GM21390 (cell line): ENCODE data around the gene ZXDC.

Experiments
- ATAC-seq: cut with Tn5 transposase; IDR thresholded peaks from one replicate; pipeline ENCODE4 v1.9.1; 2021; ENCODE audit not compliant: unreplicated experiment

The ZXDC gene

DNA sequence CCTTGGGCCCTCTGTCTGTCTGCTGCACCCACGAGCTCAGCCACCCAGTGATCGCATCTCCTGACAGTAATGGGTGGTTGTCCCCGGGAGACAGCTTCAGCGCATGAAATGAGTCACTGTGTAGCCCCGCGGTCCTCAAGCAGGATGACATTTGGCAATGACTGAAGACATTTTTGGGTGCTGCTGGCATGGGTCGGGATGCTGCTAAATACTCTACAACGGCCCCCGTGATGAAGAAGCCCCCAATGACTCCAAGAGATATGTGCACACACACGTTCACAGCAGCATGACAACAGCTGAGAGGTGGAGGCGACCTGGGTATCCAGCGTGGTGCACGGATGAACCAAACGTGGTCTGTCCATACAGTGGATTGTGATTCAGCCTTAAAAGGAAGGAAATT lies 17.4 kb upstream of the ZXDC start:
- no peak for ATAC-seq

DNA sequence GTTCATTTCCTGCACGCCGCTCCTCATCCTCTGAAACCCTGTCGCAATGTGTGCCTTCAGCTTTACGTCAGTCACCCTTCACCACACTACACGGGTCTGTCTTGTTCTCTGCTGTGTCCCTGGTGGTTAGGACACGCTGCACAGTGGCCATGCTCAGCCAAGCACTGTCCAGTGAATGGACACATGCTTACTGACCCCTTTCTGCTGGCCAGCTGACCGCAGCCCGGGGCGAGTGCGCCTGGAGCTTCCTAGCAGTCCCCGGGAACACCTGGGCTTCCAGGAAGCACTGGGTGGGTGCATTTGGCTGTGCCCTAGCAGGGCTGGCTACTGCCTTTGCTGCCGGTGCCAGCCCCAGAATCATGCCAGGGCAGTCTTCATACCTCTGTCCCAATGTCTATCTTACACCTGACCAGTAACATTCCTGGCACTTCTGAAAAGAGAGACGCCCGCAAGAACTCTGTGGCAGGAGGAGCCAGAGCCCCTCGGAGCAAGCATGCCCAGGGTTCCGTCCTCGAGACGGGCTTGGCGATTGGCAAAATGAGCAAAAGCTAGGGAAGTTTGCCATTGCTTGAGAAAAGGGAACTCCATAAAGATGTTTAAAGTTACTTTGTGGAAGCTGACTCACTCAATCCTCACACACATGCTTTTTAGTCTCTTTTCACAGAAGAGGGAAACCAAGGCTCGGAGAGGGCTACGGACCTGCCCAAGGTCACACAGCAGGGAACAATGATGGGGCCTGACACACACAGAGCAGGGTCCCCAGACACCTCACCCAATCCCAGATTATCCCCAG lies 15.7 kb upstream of the ZXDC start:
- no peak for ATAC-seq

DNA sequence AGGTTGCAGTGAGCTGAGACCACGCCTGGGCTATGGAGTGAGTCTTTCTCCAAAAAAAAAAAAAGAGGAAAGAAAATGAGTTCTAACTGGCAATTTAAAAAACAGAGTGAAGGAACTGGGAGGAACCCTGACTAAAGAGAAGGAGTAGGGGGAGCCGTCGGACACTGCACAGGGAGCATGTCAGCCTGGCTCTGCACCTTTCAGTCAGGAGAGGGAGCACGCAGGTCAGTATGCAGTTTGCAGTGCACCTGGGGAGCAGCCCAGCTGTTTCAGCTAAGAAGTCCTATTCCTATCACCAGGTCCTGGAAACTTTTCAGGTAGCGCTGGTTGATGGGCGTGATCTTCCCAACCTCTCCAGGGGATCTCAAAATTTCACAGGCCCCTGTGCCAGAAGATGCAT lies 14.9 kb upstream of the ZXDC start:
- ATAC-seq: no peak

DNA sequence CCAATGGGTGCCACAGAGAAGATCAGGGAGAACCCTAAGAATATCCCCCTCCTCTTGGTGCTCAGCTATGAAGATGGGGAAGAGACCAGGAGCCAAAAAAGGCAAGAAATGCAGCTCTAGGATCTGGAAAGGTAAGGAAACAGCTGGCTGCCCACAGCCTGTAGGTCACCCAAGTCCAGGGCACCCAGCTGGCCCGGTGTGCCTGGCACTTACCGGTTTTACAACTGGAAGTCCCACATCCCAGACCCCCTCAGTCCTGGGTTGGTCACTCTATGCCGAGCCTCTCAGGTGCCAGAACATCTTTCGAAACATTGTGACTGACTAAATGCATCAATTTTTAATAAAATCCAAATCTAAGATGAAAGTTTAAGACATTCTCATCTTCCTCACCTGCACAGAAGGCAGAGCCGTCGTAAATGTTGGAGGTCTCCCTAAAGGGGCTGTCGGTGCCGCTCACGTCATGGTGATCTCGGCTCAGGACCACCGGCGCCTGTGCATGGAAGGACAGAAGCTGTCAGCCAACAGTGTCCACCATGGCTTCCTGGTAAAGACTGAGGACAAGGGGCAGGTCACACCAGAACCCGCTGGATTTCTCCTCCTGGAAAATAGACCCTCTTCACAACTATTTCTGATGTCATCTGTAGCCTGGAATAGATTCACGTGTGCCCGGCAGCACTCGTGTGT lies 13.3 kb upstream of the ZXDC start:
- ATAC-seq: no peak

DNA sequence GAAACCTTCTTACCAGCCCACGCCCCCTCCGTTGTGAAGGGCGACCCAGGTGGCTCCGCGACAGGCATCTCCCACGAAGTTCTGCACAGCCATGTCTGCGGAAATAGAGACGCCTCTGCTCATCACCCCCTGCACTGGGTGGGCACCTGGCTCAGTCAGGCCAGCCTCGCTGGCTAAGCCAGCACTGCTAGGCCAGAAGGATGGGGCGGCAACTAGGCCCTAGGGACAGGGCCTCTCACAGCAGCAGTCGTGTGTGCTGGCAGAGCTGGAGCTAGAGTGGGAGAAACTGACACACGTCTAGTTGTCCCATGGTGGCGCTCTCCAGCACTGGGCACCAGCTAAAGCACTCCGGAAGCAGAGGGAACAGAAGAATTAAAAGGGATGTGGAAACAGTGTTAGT lies 12.5 kb upstream of the ZXDC start:
- ATAC-seq: no peak

DNA sequence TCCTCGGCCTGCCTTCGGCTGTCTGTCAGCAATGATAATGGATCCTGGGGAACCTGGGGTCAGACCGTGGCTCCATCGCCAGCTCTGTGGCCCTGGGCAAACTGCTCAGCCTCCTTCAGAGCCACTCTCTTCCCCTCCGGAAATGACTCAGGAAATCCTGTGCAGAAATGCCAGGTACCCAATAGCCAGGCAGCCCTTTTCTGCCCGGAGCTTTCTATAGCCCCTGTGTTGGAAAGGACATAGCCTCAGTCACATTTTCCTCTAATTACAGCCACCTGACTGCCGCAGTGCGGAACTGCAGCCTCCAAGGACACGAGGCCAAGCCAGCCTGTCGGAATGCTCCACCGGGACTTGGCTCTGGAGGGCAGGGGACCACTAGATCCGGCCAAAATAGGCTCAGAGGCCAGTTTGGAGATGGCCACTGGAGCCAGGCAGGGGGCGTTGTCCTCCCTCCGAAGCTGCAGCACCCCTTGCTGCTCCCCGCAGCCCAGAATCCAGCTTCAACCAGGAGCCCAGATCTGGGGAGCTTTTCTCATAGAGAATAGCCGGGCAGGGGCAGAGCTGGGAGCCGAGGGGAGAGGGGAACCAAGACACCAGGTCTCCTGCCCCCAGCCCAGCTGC lies 11.6 kb upstream of the ZXDC start:
- no peak for ATAC-seq

DNA sequence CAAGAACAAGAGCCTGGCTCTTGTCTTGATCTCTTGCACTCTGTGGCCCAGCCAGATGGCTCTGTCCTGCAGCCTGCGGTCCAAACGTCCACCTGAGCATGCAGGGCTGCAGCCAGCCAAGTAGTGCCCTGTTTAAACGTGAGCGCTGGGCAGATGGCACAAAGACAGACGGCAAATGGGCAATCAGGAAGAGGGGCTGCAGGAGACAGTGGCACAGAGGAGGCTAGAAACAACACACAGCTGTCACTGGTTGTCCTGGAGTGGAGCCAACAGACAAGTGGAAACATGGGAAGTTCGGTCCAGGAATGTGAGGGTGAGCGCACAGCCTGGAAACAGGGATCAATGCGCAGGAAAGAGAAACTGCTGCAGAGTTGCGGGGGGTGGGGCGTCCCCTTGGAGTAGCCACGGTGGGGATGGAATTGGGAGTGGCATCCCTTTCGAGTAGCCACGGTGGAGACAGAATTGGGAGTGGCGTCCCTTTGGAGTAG lies 10.7 kb upstream of the ZXDC start:
- ATAC-seq: no peak

DNA sequence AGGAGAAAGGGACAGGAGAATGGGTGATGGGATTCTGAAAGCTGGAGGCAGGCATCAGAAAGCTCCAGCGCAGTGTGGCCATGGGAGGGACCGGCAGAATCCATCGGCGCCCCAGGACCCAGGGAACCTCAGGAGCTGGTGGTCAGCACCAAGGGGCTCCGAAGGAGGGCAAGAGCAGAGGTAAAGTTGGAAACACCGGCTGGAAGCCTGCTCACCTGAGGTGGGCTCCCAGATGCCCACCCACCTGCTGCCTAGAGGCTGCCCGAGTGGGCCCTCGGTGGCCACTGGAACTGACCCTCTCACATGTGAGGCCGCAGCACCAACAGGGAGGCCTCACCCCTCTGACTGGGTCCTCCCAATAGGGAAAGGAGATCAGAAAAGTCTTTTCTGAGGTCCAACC lies 10.3 kb upstream of the ZXDC start:
- no peak for ATAC-seq

DNA sequence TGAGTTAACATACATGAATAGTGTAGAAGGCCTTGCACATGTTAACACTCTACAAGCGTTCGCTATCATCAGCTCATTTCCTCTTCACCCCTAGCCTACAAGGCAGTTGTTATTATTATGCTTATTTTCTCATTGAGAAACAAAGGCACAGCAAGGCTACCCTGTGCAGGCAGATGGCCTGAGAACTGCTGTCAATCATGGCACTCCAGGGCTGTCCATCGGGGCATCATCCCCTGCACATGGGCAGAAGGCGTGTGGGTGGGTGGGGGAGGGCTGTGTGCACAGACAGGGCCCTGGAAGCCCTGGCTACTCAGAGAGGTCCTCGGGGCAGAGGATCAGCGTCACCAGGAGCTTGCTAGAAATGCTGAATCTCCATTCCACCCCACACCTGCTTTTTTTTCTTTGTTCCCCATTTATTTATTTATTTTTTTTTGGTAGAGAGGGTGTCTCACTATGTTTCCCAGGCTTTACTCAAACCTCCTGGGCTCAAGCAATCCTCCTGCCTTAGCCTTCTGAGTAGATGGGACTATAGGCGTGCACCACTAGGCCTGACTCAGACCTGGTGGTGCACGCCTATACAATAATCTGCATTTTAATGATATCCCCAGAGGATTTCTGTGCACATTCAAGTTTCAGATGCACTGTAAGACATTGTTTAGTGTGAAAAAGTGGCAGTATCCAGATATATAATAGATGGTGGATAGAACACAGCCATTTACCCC lies 9.6 kb upstream of the ZXDC start:
- ATAC-seq: no peak

DNA sequence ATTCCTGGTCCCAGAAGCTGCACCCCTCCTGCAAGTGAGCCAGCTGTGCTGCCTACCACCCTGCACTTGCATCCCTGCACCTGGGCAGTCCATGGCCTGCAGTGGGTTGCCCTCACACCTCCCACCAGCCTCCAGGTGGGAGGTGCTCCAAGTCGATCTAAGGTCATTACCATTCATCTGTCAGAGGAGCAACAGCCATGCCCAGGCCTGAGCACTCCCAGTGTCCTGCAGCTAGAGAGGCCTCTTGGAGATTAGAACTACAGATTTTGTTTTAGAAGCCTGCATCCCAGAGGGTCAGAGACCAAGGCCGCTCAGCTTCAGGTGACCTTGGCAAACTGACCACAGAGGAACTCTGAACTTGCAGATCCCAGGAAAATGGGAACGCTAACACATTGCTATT lies 9.0 kb upstream of the ZXDC start:
- no peak for ATAC-seq

DNA sequence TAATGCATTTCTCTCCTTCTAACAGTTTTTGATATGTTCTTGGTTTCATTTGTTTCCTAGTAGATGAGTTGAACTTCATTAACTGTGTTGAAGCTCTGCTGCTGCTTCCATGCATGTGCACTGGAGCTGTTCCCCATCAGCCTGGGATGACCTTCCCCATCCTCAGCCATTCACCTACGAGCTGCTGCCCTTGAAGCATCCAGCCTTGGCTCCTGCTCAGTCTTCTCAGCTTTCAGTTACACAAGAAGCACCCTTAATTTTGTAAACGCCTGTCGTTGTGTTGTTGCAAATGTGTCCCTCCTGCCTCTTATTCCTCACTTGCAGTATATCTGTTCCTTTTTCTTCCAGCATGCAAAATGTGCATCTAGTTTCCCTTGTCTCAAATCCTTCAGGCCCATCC lies 8.5 kb upstream of the ZXDC start:
- no peak for ATAC-seq

DNA sequence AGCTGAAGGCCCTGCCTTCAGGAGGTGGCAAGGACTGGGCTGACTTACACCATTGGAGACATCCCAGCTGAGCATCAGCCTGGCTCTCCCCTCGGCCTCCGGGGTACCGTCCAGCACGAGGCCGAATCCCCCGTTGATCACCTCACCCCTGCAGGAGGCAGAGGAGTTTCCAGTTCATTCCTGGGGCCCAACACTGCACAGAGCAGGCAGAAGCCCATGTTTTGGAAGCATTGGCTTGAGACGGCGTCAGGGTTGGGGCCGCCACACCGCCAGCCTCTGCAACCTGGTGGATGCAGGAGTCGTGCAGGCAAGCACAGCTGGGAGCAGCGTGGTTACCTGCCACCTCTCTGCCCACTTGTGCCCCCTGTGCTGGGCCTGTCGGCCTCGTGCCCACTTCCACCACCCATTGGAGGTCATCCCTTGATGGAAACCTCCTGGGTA lies 7.7 kb upstream of the ZXDC start:
- no peak for ATAC-seq

DNA sequence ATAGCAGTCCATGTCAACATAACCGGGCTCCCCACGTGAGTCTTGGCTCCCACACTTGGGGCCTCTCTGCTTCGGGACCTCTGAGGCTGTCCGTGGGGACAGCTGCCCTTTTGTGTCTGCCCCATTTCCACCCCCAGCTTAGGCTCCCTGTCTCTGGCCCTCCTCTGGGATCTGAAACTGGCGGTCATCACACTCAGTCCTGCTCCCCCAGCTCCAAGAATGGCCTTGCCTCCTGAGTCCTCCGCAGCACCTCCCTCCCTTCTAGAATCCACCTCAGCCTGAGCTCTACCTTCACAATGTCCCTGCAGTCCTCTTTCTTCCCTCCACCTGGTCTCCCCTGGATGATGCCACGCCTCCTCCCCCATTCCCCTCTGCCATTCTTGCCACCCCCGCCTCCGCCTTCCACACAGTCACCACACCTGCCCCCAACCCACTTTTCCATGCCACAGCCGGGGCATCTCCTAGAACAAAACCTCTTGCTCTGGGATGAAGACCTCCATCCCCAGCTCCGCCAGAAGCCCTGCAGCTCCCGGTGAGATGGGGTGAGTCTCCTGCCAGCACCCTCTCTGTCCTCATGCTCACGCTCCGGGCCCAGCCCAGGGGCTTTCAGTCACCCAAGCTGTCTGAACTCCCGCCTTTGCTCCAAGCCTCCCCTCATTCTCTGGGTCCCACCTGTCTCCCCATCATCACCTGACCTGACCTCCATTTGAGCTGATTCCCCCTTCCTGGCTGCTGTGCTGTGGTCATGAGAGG lies 7.0 kb upstream of the ZXDC start:
- ATAC-seq: no peak

DNA sequence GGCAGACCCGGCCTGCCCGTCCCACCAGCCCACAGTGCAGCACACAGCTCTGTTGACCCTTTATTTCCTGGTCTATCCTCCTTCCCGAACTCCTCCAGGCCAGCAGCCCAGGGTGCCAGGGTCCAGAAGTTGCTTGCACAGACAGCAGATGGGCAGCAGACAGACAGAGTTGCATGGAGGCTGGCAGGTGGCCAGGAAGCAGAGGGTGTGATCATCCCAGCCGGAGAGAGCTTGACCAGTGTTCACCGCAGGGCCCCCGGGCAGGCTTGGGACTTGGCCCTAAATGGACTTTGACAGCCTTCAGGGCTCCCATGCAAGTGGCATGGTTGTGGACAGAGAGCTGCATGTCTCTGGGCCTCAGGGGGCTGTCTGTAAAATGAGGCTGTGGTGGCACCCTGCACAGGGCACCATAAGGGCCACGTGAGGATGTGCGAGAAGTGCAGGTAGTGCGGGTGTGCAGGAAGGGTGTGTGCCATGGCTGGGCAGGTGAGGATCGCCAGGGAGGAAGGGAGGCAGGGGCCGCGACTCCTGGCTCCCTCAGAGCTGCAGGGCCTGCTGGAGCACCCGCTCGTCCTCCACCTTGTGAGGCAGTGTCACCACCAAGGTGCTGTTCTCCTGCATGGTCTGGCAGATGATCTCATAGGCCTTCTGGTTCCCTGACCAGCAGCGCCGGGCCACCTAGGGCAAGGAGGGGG lies 6.3 kb upstream of the ZXDC start:
- ATAC-seq: no peak

DNA sequence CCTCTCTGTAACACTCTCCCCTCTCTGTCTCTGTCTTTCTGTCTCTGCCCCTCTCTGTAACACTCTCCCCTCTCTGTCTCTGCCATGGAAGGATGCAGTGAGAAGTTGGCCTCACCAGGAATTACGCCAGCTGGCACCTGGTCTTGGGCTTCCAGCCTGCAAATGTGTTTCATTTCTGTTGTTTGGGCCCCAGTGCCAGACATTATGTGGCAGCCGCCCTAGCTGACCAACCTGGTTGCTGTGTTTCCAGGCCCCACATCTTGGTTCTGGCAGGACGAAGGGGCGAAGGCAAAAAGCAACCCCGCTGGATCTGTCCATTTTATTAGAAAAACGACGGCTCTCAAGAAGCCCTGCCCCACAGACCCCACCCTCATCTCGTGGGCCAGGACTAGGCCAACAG lies 5.2 kb upstream of the ZXDC start:
- ATAC-seq: no peak

DNA sequence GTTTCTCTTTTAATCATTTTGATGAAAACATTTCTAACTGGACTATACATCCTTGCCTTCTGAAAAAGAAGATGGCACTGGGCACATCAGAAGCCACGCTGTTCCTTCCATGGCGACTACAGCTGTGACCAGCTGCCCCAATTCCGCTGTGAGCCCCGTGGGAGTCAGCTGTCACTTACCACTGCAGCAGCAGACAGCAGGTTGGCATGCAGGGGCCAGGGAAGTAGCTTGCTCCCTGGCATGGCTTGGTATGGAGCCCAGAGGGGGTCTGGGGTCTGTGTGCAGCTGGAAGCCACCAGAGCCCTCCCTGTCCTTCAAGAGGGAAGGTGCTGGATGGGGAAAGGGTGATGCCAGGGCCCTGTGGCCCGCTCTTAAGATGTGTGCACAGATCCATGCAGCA lies 4.5 kb upstream of the ZXDC start:
- ATAC-seq: no peak

DNA sequence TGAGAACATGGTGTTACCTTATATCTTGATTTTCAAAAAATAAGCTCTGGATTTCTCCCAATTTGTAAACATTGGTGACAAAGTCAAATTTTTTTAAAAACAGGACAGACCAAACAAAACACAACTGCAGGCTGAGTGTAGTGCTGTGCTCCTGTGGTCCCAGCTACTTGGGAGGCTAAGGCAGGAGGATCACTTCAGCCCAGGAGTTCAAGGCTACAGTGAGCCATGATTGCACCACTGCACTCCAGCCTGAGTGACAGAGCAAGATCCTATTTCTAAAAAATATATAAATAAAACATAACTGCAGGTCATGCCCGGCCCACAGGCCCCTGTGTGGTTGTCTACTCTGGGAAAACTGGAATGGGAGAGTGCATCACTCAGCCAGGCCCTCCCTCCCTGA lies 4.0 kb upstream of the ZXDC start:
- ATAC-seq: no peak

DNA sequence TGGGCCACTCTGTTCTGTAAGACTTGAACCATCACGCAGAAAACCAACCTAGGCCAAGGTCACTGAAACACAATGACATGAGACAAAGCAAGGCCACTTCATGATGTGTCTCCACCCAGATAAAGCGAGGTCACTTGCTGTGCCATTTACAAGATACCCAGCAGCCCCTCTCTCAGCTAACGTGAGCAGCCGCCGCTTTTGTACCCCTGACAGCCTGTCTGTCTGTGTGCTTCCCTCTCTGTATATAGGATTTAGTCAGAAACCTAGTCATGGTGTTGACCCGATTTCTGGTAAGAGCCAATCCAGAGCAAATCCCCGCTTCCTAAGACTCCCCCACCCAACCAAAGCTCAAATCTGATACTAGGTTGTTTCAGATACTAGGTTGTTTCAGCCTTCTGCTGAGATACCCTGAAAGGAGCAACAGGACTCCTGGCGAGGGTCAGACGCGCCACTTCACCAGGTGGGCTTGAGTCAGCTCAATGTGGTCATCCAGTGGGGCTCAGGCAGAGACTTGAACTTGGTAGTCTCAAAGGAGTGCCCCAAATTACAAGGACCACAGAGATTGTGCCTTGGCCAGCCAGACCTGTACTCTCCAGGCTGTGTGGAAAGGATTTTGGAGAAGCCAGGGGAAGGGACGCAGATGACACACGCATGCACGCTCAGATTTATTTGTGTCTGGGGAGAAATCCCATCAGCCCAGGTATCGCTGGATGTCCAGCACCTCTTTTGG lies 3.1 kb upstream of the ZXDC start:
- no peak for ATAC-seq

DNA sequence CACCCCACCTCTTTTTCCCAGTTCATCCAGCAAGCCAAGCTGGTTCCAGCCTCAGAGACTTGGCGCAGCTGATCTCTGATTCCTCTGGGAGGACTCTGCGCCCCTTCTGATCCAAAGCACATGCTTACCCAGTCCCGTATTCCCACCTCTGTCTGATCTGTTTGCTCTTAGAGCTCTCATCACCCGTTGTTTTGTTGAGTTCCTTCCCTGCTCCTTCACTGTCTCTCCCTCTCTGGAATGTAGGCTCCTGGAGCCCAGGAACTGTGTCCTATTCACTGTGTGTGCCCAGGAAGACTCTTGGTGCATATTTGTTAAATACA lies 1.3 kb upstream of the ZXDC start:
- no peak for ATAC-seq
